ENCODE data around the gene IL19.

The IL19 gene

DNA sequence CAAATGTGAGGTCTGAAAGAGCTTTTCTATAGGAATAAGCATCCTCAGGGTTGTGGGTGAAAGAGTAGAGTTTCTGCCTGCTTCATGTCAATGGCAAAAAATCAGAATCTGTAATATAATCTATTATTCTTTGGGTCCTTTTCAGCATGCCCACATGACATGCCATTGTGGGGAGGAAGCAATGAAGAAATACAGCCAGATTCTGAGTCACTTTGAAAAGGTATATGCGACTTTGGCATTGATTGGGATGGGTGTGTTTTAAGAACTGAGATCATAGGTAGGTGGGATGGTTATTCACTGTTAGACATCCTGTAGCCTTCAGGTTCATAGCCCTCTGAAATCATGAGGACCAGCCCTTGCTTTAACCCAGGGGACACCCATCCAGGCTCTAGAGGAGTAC is 96.7 kb downstream of the IL19 start:
- DNase-seq, result no peak

DNA sequence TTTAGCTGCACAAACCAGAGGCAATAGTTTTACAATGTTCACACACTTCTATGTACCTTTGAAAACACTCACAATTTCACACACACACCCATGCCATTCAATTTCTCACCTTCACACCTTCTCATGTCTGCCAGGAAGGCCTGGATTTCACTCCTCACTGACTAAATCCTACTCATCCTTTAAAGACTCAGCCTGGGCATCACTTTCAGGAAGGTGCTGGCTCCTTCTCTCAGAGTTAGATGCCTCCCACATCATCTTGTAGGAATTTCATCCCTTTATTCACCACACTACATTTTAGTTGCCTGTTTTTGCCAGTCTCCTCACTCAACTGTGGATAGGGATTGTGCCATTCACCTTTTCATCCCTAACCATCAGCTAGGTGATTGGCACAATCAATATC is 97.1 kb downstream of the IL19 start:
- no peak for DNase-seq

DNA sequence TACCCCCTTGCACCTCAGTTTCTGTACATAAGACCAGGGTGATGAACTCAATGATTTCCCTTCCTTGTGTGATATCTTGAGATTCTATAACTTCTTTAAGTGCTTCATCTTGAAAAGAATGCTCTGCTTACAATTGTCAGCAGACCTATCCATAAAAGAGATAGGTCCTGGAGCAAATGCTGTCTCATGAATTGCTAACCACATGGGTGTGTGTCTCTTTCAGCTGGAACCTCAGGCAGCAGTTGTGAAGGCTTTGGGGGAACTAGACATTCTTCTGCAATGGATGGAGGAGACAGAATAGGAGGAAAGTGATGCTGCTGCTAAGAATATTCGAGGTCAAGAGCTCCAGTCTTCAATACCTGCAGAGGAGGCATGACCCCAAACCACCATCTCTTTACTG is 97.7 kb downstream of the IL19 start:
- DNase-seq, result no peak

DNA sequence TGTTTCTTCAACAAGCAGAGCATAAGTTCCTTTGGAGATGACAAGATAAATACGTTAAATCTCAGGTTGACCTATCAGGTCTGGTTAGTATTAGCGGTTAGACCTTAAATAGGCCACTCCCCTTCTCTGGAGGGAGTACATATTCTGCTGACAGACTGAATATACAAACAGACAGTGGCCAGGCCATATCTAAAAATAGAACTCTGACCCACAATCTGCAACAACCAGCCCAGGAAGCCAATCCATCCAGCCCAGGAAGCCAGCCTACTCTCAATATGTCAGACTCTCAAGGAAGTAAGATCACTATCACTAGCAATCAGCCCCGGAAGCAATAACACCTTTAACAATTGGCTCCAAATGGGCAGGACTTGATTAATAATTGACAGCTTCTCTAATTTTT is 101.6 kb downstream of the IL19 start:
- DNase-seq, result no peak

GRCh38 chr1:206873603-206874188 is 103.1 kb downstream of the IL19 start:
- no peak for DNase-seq

DNA sequence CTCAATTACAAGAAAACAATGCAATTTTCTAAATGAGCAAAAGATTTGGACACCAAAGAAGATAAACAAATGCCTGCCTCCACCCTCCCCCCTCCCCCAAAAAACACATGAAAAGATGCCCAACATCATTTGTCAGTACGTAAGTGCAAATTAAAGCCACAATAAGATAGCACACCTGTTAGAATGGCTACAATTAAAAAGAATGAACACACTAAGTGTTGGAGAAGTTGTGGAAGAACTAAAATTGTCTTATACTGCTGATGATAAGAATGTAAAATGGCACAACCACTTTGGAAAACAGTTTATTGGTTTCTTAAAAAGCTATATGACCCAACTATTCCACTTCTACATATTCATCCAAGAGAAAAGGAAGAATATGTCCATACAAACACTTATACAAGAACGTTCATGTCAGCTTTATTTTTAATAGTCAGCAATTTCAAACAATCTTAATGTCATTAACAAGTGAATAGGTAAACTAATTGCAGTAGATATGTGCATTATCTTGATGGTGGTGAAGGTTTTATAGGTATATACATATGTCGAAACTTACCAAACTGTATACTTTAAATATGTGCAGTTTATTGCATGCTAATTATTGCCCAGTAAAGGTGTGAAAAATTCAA is 105.3 kb downstream of the IL19 start:
- DNase-seq, result no peak

DNA sequence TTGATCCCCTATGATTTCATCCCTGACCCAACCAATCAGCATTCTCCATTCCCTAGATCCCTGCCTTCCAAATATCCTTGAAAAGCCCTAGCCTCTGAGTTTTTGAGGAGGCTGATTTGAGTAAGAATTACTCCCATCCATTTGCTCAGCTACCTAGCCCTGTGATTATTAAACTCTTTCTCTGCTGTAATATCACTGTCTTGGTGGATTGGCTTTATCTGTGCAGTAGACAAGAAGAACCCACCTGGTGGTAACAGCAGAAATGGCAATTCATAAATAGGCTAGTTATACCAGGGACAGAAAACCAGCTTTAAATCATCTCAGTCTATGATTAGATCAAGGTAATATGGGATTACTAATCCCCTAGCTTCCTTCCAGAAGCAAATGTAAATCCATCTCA is 107.9 kb downstream of the IL19 start:
- DNase-seq, result no peak

DNA sequence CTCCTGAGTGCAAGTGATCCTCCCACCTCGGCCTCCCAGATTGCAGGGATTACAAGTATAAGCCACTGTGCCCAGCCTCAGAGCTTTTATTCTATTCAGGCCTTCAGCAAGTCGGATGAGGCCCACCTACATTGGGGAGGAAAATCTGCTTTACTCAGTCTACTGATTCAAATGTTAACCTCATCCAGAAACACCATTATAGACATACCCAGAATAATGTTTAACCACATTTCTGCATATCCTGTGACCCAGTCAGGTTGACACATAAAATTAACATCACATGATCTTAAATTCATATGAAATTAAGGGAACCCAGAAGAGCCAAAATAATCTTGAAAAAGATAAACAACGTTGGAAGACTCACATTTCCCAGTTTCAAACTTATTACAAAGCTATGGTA is 109.7 kb downstream of the IL19 start:
- DNase-seq, result no peak

DNA sequence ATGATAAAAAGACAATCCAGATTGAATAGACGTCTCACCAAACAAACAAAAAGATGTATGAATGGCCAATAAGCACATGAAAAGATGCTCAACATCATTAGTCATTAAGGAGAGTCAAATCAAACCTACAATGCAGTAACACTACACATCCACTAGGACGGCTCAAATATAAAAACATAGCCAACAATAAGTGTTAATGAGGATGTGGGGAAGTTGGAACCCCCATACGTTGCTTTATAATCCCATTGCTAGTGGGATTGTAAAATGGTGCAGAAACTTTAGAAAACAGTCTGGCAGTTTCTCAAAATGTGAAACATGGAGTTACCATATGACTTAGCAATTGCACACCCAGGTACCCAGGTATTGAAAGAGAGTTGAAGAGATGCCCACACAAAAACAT is 112.0 kb downstream of the IL19 start:
- DNase-seq, result no peak

DNA sequence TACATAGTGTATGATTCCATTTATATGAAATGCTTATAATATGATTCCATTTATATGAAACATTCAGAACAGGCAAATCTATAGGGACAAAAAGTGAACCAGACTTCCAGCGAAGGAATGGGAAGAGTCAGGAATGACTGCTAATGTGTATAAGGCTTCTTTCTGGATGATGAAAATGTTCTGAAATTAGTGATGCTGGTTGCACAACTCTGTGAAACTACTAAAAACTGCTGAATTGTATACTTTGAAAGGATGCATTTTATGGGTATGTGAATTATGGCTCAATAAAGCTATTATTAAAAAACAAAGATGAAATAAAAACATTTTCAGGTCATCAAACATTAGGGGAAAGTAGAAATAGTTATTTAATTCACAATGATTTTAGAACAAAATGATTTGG is 112.6 kb downstream of the IL19 start:
- DNase-seq, result no peak

DNA sequence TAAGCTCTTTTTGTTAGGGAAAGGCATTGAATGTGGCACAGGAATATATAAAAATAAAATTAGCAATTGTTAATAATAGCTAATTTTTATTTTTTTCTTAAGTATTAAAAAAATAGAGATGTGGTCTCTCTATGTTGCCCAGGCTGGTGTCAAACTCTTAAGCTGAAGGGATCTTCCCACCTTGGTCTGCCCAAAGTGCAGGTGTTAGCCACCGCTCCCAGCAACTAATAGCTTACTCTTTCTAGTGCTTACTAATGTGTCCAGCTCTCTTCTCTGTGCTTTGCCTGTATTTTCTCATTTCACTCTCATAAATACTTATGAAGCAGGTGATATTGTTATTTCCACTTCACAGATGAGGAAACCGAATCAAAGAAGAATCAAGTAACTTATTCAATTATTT is 113.3 kb downstream of the IL19 start:
- no peak for DNase-seq

DNA sequence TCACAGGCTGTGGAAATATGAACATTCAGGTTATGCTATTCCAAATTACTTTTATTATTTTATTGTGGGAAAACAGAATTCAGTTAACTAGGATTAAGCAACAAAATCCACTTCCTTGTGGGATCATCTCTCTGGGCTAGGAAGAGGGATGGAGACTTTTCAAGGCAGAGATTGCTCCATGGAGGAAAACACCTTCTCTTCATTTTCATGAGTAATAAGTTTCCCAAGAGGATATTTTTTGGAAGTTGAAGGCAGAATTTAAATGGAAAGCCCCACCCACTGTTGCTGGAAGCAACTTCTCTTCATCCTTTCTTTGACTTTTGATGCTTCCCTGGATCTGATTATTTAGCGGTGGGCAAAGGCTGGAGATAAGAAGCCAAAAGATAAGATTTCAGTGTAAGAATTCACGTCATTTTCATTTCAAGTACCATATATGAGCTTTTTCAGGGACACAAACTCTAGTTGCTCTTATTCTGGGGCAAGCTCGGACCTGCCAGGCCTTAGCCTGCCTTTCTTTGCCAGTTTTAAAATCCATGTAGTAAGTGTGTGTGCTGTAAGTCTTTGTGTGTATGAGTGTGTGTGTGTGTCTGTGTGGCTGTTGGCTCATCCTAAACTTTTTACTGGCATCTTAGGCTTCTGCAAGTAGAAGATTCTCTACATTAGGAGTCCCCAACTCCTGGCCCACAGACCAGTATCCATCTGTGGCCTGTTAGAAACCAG is 114.9 kb downstream of the IL19 start:
- no peak for DNase-seq

- no peak for DNase-seq
These were observed 116.3 kb downstream of the IL19 start for GRCh38 chr1:206886831-206887230.

DNA sequence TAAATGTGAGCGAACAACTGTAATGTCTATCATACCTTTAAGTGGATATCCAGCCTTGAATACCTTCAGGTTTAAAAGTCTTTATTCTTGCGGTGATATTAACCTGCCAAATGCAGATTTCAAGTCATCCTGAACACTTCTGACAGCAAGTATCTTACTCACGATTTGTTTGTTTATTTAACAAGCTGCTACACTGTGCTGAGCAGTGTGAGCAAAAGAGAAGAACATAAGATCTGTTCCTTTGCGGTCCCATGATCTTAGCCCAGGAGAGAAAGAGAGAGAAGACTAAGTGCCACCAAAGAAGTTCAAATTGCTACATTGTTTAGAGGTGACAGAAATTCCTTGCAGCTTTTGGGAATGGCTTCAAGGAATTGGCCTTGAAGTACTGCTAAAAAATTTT is 117.1 kb downstream of the IL19 start:
- no peak for DNase-seq

GRCh38 chr1:206890125-206891060 is 119.8 kb downstream of the IL19 start:
- no peak for DNase-seq

DNA sequence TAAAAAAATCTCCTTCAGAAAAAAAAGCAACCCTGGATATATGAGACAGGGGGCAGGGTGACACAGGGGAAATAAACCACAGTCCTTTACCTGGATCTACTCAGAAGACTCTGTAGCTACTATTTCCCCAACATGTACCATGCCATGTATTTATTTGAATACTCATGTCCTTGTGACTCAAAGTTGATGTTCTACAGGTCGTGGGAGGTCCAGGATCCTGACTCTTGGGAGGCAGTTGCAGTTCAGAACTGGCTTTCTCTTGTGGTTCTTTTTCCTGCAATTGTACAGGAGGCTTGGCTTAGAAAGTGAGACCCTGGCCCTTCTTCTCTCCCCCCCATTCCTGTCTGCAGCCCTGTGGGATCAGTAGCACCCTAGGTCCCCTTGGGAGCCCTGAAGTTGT is 120.8 kb downstream of the IL19 start:
- no peak for DNase-seq

All from NCI-H1092 treated with DMSO at 0.1 percent for 48 hours (cell line).